Stimulated activated CD4-positive, alpha-beta T cell treated with anti-CD3 and anti-CD28 coated beads, Interleukin-12 subunit alpha, Interleukin-12 subunit beta, amount 100 ng/mL, for 24 hours (primary cell): ENCODE measurements around the gene RNASE12.
"Not testable (repeated sequence)": the region's sequence is repeated elsewhere in the genome, so short reads cannot be mapped to it uniquely, and the experiment has no call there.

Experiments
- DNase-seq, 2 experiments: peaks; one replicate each; pipeline ENCODE4 v3.0.0-alpha.2; 2020; ENCODE audit warnings: low read depth in 2 of 2

RNASE12 gene

DNA sequence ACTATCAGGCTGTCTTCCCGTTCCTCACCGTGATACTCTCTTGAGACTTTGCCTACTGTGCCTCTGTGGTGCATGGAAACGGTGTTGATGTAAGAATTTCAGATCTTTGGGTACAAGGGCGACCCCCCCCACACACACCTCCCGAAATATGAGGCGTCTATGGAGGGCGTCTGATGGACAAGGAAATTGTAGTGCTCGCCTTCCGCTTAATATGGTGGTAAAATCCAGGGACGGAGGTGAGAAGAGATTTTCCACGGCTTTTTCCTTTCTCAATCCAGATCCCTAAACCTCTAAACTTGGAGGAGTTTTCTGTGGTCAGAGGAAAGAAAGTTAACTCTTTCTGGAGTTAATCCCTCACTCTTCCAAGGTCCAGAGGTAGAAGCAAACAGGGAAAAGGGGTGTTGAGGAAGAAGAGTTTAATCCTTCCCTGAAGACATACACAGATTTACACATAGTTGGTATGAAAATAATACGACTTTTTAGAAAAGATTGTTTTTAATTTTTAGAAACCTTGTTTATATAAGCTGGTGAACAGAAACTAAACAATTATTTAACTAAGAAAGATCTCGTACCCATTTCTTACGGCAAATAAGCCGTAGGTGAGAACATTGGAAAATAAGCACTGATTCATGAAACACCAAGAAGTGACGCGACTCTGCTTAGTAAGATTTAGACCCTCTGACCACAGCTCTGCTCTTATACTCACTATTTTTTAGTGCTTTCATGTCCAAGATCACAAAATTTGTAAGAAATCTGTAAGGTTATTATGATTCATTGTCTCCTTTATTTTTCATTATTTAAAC is 23.1 kb upstream of the RNASE12 start:
- no peak for DNase-seq

DNA sequence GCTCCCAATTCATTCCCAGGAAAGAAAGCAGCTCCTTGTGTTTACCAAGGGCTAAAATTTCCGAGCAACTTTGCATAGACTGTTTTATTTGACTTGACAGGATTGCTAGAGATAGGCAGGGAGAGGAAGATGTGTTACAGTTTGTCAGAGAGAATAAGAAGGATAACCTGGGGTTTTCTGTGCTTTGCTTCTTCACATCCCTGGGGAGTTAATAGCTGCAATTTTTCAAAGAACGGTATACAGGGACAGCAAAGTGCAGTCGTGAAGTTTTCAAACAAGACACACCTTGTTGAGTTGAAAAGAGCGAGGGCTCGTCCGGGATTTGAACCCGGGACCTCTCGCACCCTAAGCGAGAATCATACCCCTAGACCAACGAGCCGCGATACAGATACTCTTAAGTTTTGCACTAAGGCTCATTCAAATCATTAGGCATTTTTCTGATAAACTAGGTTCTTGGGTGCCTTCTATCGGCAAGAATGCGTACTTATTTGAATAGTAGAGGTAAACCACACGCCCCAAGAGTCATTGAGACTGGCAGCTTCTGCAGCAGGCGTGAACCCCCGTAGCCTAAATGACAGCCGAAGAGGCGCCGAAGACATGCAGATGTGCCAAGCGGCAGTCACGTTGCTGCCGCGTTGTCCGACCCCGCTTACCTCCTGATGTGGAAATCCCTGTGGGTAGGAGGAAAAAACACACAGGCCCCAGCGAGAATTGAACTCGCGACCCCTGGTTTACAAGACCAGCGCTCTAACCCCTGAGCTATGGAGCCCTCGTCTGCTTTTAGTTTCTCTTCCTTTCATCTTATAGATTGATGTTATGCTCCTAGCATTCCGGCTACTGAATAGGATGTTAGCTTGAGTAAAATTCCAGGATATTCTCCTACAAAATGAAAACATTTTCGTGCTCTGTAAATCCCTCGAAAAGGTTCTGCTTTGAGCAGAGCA is 22.2 kb upstream of the RNASE12 start:
- peak; percentile 81 to 82 for DNase-seq

DNA sequence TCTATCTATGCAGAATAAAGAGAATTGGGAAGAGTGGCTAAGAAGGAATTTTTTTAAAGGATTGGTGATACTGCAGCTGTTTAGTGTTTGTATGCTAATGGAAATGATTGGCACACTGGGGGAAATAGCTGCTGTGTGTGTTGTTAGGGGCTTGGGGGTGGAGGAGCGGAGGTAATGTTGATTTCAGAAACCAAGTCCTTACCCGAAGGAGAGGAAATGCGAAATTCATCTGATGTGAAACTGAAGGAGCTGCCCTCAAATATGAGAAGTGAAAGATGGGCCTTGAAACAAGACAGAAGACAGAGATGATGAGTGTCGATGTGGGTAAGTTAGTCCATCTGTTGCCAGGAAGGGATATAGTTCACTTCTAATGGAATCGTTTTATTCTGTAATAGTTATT is 21.2 kb upstream of the RNASE12 start:
- DNase-seq: no peak

DNA sequence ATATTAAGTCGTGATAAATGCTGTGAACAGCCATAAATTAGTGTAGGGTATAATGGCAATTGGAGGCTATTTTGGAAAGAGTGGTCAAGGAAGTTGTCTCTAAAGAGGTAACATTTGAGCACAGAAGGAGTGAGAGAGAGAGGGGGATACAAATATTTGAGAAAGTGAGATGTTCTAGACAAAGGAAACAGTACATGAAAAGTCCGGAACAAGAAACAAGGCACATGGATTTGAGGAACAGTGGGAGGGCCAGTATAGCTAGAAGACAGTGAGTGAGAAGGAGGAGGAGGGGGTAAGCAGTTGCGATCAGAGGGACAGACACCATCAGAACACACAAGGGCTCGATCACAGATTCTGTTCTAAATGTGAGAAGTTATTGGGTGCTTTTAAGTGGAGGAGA is 20.1 kb upstream of the RNASE12 start:
- DNase-seq: no peak

DNA sequence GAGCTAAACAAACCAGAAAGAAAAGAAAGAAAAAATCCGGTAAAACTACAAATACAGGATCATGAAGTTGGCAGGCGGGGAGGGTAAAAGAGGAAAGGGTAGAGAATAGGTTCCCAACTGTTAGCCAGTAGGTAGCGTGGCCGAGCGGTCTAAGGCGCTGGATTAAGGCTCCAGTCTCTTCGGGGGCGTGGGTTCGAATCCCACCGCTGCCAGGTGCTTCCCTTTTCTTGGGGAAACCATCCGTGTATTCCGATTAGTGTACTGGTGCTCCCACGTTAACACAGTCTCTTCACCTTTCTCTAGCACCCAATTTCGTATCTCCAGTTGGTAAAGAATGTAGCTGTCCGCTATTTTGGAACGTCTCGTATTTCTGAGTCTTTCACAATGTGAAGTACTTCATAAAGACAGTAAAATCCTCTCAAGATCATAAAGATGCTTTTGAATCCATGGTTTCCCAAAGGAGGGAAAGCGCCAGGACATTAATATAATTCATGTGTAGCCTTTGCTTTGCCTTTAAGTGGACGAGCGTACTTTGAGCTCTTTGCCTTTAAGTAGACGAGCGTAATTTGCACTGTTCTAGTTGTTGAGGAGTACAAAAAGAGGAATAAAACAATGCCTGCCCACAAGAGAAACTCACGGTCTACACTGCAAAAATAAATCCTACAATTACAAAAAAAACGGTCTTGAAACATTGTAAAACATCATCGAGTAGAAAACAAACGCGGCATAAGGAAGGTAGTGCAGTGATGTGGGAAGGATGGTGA is 19.0 kb upstream of the RNASE12 start:
- peak; percentile 63 to 89 for DNase-seq

DNA sequence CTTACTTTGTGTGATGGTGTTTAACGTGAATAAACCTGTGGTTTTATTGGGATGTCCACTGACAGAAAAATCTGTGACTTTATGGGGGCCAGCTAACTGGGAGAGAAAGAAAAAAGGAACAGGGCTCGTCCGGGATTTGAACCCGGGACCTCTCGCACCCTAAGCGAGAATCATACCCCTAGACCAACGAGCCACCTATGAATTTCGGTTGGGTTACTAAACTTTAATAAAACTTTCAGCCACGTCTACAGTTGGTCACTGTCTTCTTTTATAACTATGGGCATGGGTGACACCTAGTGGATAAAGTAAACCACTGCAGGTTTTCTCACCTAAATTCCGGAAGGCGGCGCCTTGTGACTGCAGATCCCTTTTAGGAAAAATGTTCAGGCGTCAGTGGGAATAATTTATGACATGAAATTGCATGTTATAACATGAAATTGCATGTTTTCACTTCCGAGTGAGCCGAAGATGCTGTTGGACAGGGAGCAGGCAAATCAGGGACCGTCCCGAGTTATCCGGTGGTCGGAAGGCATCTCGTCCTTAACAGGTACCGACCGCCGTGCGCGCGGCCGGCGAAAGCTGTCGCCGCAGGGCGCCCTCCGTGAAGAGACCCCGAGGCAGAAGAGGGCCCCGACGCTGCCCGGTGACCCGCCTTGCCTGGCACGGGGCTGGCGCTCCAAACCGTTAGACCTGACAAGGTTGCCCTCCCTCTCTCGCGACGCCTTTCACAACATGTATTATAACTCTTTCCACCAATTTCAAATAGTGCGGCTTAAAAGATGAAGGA is 18.2 kb upstream of the RNASE12 start:
- peak; percentile 35 to 45 for DNase-seq

DNA sequence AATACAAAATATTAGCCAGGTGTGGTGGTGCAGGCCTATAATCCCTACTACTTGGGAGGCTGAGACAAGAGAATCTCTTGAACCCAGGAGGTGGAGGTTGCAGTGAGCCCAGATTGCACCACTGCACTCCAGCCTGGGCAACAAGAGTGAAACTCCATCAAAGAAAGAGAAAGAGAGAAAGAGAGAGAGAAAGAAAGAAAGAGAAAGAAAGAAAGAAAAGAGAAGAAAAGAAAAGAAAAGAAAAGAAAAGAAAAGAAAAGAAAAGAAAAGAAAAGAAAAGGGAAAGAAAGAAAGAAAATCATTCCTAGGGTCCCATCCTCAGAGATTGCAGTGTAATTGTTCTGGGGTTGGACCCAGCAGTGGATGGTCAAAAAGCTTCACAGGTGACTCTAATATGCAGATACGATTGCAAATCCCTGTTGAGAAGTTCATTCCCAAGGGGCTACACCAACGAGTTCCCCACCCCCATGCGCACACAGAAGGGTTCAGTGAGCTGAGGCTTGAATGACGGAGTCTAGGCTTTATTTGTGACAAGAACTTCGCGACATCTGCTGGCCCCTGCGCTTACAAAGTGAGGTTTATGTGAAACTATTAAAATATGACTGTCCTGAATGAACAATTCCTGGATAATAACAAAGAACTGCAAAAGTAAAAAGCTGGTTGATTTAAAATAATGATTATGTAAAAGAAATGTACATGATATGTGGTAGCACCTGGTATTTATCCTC is 17.4 kb upstream of the RNASE12 start:
- DNase-seq: no peak

DNA sequence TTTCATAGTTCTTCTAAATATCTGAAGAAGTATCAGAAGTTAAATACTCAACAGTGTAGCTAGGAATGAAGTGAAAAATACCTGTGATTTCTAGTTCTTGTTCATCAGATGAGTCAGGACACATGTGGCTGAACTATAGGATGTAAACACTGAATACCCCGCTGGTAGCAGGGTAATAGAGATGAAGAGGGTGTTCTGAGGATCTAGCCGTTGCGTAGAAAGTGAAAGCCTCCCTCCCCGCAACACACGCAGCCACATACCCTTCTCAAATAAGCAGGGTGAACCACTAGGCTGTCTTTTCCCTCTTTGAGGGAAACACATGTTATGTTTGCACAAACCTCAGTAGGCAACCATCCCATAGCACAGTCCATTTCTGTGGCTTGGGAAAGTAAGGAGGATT is 16.4 kb upstream of the RNASE12 start:
- no peak for DNase-seq

DNA sequence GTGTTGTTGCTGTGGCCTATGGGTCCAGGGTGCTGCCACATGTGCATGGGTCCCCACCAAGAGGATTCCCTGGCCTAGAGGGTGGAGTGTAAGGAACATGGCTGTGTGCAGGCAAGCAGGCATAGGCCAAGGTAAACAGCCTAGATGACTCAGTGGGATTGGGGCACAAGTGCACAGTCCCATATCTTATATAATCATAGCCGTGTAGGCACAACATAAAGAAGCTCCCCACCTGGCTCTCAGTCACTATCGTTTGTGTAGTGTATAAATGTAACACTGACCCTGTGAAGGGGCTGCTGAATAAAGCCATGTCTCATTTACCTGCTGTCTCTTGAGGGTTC is 15.7 kb upstream of the RNASE12 start:
- no peak for DNase-seq

DNA sequence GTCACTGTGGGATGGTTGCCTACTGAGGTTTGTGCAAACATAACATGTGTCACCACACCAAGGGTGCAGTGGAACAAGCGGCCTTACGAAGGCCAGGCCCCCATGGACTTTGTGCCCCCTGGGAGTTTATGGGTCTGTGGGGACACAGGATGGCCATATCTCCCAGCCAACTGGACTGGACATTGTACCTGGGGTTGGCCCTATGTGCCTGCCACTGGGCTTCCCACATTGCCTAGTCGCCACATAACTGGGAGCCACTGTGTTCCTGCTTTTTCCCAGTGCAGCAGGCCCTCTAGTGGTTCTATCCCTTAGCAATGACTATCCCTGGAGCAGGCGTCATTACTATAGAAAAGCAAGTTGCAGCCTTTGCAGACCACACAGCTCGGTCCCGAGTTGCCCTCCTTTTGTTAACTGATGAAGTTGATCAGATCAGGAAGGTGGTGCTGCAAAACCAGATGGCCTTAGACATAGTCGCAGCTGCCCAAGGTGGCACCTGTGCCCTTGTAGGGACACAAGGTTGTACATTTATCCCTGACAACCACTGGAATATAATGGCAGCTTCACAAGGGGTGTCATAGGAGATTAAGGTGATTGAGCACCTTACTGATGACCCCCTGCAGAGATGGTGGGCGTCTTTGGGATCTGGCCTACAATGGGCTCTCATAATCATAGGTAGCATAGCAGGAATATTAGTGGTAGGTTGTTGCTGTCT is 15.2 kb upstream of the RNASE12 start:
- DNase-seq: no peak

DNA sequence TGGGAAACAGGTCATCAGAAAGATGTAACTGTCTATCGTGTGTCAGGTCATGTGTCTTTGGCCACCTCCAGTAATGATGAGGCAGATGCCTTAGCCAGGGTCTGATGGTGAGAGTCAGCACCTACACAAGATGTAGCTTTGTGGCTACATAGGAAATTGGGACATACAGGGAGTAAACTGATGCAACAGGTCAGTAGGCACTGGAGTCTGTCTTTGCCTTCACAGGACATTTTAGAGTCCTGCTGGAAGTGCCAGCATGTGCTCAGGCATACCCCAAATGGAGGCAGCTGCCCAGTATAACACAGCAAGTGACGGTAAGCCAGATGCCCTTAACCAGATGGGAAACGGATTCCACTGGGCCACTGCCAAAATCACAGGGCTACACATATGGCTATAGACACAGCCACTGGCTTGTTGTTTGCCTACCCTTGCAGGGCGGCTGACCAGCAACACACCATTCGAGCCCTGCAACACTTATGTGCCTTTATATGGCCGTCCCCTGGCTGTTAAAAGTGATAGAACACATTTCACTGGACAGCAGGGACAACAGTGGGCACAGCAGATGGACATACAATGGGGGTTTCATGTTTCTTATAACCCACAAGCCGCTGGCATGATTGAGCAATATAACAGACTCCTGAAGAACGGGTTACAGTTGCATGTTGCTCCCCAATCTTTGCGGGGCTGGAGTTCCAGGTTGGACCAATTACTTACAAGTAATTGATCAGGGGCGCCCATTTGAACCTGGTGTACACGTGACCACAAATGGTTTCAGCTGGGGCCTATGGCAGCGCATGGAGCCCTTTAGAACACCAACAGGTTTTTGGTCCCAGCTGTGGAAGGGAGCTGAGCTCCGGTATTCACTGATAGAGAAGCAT is 12.9 kb upstream of the RNASE12 start:
- DNase-seq: no peak

DNA sequence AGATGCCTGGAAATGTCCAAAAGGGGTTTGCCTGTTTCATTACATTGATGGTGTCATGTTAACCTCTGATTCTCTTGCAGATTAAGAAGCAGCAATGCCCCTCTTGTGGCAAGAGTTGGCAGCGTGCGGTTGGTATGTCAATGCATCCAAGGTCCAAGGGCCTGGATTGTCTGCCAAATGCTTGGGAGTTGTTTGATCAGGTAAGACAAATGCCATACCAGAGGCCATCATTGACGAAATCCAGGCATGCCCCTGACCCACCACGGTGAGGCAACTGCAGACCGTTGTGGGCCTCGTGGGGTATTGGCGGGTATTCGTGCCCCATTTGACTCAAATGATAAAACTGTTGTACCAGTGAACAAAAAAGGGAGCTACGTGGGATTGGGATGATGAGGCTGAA is 11.4 kb upstream of the RNASE12 start:
- no peak for DNase-seq

DNA sequence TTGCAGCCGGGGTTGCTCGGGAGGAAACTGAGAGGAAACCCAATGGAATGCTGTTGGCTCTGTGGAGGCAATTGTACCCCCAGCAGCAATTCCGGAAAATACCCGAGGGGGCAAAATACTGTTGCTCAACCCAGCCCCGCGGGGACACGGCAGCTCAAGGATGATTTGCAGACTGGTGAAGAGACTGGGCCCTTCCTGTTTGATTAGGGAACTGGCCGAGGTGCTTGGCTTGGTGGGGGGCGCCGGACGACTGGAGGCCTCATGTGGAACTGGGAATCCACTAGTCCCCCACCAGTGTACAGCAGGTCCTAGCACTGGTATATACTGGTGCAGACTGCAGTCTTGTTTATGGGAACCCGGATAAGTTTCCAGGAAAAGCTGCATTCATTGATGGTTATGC is 10.3 kb upstream of the RNASE12 start:
- no peak for DNase-seq

DNA sequence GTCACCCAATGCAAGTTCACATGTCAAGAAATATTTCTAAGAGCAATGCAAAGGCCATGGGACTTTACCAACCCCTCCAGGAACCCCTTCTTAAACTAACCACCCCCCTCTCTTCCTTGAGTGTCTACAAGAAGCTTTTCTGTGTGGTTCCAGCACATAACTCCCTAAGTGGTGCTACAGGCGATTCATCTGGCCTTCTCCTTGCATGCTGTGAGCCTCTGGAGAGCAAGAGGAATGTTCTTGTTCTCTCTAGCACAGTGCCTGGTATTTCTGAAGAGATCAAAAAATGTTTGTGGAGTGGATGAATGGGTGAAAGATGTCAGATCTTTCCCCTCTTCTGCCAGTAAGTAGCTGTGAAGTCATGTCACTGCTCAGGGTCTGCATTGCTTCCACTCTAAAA is 5.9 kb upstream of the RNASE12 start:
- DNase-seq: no peak

DNA sequence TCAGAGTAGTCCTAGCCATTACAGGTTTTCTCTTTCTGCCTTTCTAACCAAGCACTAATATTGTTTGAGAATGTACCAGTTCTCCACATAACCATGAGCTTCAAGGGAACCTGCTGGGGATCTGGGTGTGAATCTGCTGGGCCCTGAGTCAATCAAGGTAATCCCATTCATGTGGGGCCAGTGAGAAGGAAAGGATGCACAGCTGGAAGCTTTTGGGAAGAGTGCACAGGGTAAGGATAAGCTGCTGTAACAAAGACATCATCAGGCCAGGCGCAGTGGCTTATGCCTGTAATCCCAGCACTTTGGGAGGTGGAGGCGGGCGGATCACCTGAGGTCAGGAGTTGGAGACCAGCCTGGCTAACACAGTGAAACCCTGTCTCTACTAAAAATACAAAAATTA is 4.5 kb upstream of the RNASE12 start:
- DNase-seq: not testable (repeated sequence)

DNA sequence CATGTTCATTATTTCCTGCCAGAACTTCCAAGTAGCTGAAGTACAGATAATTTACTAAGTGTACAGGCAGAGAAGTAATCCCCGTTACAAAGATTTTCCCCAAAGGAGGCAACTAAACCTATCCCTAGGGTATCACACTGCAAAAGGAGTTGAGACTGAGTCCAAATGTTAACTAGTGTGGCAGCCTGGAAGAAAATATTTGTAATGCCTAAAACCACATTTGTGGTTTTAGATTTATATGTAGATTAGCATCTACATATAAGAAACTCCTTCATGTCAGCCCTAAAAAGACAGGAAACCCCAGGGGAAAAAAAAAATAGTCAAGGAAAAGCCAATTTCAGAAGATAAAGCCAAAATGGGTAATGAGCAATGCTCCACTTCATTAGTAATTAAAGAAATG is 1.4 kb upstream of the RNASE12 start:
- no peak for DNase-seq

DNA sequence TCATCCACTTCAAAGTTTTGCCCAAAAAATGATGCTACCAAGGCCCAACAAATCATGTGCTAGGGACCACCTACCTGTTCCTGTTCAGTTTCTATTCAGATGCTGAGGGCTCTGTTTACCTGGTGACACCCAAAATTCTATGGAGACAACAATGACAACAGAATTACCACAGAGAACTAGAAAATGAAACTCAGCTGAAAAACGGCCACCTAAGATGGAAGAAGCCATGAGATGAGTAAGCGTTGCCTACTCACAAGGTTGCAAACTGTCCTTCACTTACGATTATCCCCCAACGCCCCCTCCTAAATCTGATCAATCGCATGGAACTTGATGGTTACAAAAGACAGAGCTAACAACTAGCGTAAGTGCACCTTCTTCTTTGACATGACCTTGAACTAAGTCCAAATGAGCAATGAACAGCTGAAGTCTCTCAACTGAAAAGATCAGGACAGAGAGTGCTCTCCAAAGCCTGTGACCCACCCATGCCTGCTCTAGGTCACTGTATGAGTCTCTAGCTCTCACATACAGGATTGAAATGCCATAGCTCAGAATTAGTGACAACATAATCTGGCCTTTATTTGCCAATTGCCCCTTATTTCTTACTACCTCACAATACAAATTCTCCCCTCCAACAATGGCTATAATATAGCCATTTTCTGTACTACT is 3.6 kb downstream of the RNASE12 start, which contains the start of gene RNASE11:
Gene RNASE11 (minus strand): TSS at position 513 of the 666 bp plus-strand sequence.
- DNase-seq: no peak

DNA sequence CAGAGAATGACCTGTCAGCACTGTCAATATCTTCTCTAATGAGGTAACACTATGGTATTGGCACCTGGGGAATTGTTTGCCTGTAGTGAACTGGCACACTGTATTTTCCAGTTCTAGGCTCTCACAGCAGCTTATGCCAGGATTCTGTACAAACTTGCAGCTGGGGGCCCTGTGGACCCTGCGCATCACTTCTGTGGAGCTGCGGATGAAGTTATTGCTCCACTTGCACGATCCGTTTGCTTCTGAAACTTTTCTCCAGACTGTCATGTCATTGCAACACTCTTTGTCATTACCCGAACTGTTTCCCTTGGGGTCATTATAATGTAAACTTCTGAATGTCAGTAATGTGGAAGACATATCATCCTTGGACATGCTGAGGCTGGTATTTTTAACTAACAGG is 7.3 kb downstream of the RNASE12 start:
- DNase-seq: no peak

DNA sequence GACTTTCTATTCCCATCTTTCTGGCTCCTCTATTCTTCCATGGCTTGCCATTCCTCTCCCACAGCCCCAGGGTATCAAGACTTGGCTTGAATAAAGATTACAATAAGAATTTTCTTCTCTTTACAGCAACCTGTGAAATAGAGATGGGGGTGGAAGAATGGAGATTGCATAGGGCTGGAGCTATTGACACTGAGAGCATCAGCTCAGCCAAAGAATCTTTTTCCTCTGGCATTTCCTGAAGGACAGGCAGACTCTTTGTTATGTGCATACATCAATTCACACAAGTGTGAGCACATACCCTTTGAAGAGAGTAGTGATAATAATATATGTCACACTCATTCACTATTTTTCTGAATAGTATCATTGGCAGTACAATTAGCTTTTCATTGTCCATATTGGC is 8.0 kb downstream of the RNASE12 start:
- no peak for DNase-seq
